ENCODE data around the gene PNPLA3.

Gene PNPLA3

DNA sequence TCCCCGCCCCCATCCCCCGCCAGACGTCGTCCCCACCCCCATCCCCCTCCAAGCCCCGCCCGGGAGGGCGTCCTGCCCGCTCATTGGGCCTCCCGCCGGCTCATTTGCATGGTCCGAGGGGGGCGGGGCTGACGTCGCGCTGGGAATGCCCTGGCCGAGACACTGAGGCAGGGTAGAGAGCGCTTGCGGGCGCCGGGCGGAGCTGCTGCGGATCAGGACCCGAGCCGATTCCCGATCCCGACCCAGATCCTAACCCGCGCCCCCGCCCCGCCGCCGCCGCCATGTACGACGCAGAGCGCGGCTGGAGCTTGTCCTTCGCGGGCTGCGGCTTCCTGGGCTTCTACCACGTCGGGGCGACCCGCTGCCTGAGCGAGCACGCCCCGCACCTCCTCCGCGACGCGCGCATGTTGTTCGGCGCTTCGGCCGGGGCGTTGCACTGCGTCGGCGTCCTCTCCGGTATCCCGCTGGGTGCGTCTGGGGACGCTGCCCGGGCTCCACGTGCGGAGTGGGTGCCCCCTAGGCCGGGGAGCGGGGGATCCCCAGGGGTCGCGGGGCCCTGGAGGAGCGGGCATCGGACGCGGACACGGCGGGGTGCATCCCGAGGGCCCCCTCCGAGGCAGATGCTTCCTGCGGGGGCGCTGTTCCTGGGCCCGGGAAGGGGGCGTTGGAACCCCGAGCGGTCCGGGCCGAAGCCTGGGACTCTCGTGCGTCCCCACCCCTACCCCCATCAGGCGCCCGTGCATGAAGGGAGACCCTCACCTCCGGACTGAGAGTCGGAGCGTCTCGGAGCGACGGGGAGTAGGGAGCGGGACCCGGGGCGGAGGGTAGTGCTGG lies at the start of gene PNPLA3:
PNPLA3 (plus strand) TSS at position 175 of the 834 bp plus-strand sequence; CDS start at position 282, 107 bp downstream.
- Histone ChIP-seq H3K4me1 (peaks cover 15% of the 10 kb centered on the region), H3K27me3 (ENCODE audit: low read depth) (no peaks in the 10 kb centered on the region), H3K36me3 (replicated peaks) (peaks cover 2% of the 10 kb centered on the region; the same call in 1 of the 2 replicates), H3K9me3 (no peaks in the 10 kb centered on the region), H3K4me3 (peak within 1 kb of the TSS; percentile 63)
- DNase-seq (ENCODE audit: low spot score in 2 of 2): peak; percentile 78 to 97
- in situ Hi-C loops (cut with MboI; ENCODE audit: low sequenced_read_pairs): no loop called here

DNA sequence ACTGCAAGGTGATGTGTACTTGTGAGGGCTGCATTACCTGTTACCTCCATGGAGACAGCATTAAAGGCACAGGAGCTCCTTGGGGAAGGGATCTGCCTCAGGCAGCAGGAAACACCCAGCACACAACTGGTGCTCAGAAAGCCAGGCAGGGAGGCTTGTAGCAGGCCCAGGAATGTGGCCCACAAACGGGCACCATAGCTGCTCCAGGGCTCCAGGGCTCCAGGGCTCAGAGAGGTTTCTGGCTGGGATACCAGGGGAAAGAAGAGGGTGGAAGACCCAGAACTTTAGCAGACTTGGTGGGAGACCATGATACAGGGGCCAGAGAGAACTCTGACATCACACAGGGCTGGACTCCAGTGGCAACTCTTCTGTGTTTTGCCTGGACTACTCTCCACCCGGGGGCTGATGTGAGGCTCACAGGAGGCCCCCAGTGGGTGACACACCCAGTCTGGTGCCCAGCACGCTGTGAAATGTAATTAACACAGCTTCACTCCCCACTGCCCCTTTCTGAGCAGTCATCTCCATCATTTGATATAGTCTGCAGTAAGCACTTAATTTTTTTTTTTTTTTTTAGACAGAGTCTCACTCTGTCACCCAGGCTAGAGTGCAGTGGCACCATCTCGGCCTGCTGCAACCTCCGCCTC lies 46.6 kb upstream of the PNPLA3 start:
- Histone ChIP-seq H3K27me3 (ENCODE audit: low read depth) (no peaks in the 10 kb centered on the region; the same call in none of the 2 replicates), H3K9me3 (no peaks in the 10 kb centered on the region), H3K4me1 (no peaks in the 10 kb centered on the region), H3K36me3 (replicated peaks) (no peaks in the 10 kb centered on the region), H3K4me3 (no peak overlapping the region)
- DNase-seq (ENCODE audit: low spot score in 2 of 2): no peak
- in situ Hi-C loops (cut with MboI; ENCODE audit: low sequenced_read_pairs): no loop called here

GRCh38 chr22:43878079-43878795 lies 45.4 kb upstream of the PNPLA3 start:
- no peak overlapping the region for H3K4me3 ChIP-seq
- no peaks in the 10 kb centered on the region for H3K4me1 ChIP-seq
- H3K36me3 ChIP-seq (replicated peaks): no peaks in the 10 kb centered on the region
- H3K9me3 ChIP-seq: no peaks in the 10 kb centered on the region
- H3K27me3 ChIP-seq (ENCODE audit: low read depth): no peaks in the 10 kb centered on the region; the same call in none of the 2 replicates
- no peak for DNase-seq (ENCODE audit: low spot score in 2 of 2)
- in situ Hi-C loops (cut with MboI; ENCODE audit: low sequenced_read_pairs): no loop called here

GRCh38 chr22:43878831-43879550 lies 44.6 kb upstream of the PNPLA3 start:
- no peak for DNase-seq (ENCODE audit: low spot score in 2 of 2)
- no peaks in the 10 kb centered on the region for H3K4me1 ChIP-seq
- in situ Hi-C loops (cut with MboI; ENCODE audit: low sequenced_read_pairs): no loop called here
- H3K4me3 ChIP-seq: no peak overlapping the region
- no peaks in the 10 kb centered on the region for H3K9me3 ChIP-seq
- no peaks in the 10 kb centered on the region for H3K36me3 ChIP-seq (replicated peaks)
- no peaks in the 10 kb centered on the region; the same call in none of the 2 replicates for H3K27me3 ChIP-seq (ENCODE audit: low read depth)

- in situ Hi-C loops (cut with MboI; ENCODE audit: low sequenced_read_pairs): no loop called here
- Histone ChIP-seq H3K4me1 (no peaks in the 10 kb centered on the region), H3K27me3 (ENCODE audit: low read depth) (no peaks in the 10 kb centered on the region; the same call in none of the 2 replicates), H3K4me3 (no peak overlapping the region), H3K9me3 (no peaks in the 10 kb centered on the region), H3K36me3 (replicated peaks) (no peaks in the 10 kb centered on the region)
- DNase-seq (ENCODE audit: low spot score in 2 of 2): no peak
Measured at GRCh38 chr22:43879901-43880540, 43.6 kb upstream of the PNPLA3 start.

- in situ Hi-C loops (cut with MboI; ENCODE audit: low sequenced_read_pairs): no loop called here
- no peaks in the 10 kb centered on the region for H3K36me3 ChIP-seq (replicated peaks)
- DNase-seq (ENCODE audit: low spot score in 2 of 2): no peak
- H3K4me3 ChIP-seq: no peak overlapping the region
- no peaks in the 10 kb centered on the region; the same call in none of the 2 replicates for H3K27me3 ChIP-seq (ENCODE audit: low read depth)
- no peaks in the 10 kb centered on the region for H3K4me1 ChIP-seq
- no peaks in the 10 kb centered on the region for H3K9me3 ChIP-seq
Measured at GRCh38 chr22:43880541-43880991, 43.0 kb upstream of the PNPLA3 start.

GRCh38 chr22:43881091-43882061 lies 42.2 kb upstream of the PNPLA3 start:
- Histone ChIP-seq H3K36me3 (replicated peaks) (no peaks in the 10 kb centered on the region), H3K4me1 (no peaks in the 10 kb centered on the region), H3K9me3 (no peaks in the 10 kb centered on the region), H3K27me3 (ENCODE audit: low read depth) (no peaks in the 10 kb centered on the region; the same call in none of the 2 replicates), H3K4me3 (no peak overlapping the region)
- in situ Hi-C loops (cut with MboI; ENCODE audit: low sequenced_read_pairs): no loop called here
- DNase-seq (ENCODE audit: low spot score in 2 of 2): no peak

DNA sequence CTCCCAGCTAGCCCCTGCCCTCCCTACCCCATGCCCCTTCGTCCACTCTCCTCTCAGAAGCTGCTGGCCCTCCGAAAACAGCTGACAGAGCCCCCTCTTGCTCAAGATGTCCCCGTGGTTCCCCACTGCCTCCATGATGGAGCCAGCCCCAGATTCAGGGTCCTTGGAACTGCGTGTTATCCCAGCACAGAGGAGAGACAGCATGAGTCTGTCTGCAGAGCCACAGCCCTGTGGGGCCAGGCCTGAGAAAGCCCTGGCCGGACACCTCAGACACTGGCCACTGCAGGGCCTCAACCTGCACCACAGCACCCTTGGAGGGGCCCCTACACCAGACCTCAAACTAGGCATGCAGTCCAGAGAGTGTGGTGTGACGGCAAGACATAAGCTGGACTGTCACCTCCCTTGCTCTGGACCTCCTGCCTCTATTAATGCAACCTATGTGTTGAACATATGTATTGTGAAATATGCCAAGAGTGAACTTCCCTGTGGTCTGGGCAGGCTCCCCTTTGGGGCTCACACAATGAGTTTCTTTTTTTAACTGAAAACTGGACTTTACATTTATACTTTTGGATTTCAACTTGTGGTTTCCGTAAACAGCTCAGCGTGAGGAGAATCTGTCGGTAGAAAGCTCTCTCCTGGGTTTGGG lies 41.4 kb upstream of the PNPLA3 start:
- Histone ChIP-seq H3K27me3 (ENCODE audit: low read depth) (no peaks in the 10 kb centered on the region), H3K4me3 (no peak overlapping the region), H3K4me1 (no peaks in the 10 kb centered on the region), H3K36me3 (replicated peaks) (no peaks in the 10 kb centered on the region), H3K9me3 (no peaks in the 10 kb centered on the region)
- in situ Hi-C loops (cut with MboI; ENCODE audit: low sequenced_read_pairs): no loop called here
- no peak for DNase-seq (ENCODE audit: low spot score in 2 of 2)

DNA sequence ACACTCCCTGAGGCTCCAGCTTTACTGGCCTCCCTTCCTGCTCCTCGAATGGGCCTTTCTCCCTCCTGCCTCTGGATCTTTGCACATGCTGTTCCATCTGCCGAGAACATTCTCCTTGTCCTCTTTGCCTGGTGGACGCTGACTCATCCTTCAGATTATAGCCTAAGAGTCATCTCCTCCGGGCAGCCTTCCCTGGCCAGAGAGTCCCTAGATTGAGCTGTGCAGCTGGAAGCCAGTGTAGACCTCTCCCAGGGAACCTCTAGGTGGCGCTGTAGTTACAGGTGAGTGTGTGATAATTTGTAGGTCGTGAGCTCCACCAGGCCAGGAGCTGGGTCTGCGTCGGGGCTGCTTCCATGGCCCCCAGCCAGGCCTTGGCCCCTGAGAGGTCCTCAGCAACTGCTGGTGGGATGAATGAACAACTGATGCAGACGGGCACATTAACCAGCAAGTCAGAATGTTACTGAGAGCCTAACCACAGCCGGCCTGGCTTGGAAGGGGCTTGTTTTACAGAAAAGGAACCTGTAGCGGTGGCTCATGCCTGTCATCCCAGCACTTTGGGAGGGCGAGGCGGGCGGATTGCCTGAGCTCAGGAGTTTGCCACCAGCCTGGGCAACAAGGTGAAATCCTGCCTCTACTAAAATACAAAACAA lies 40.5 kb upstream of the PNPLA3 start:
- H3K4me1 ChIP-seq: no peaks in the 10 kb centered on the region
- peak; percentile 50 to 80 for DNase-seq (ENCODE audit: low spot score in 2 of 2)
- in situ Hi-C loops (cut with MboI; ENCODE audit: low sequenced_read_pairs): no loop called here
- no peak overlapping the region for H3K4me3 ChIP-seq
- H3K36me3 ChIP-seq (replicated peaks): no peaks in the 10 kb centered on the region
- no peaks in the 10 kb centered on the region for H3K27me3 ChIP-seq (ENCODE audit: low read depth)
- H3K9me3 ChIP-seq: no peaks in the 10 kb centered on the region

DNA sequence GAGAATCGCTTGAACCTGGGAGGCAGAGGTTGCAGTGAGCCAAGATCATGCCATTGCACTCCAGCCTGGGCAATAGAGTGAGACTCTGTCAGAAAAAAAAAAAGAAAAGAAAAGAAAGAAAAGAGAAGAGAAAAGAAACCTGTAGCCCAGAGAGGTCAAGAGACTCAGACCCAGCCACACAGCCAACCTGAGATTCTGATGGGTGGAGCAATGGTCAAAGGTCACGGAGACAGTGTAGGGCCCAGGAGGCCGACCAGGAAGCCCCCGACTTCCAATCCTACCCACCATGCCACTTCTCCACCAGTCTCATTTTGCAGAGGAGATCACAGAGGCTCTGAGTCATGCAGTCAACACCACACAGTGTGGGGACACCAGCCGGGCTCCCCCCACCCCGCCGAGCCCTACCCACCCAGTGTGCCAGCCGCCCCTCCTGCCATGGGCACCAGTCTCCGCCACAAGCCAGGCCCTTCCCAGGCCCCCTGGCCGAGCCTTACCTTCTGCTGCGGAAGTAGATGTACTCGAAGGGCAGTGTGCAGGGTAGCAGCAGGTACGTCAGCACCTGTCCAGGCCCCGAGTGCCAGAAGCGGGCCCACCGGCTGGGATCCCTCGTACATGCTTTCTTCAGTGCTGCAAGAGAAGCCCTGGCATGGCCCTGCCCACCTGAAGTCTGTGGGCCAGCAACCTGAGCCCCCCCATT lies 39.7 kb upstream of the PNPLA3 start:
- no peaks in the 10 kb centered on the region for H3K36me3 ChIP-seq (replicated peaks)
- no peak for DNase-seq (ENCODE audit: low spot score in 2 of 2)
- no peaks in the 10 kb centered on the region for H3K9me3 ChIP-seq
- H3K4me3 ChIP-seq: no peak overlapping the region
- no peaks in the 10 kb centered on the region for H3K27me3 ChIP-seq (ENCODE audit: low read depth)
- in situ Hi-C loops (cut with MboI; ENCODE audit: low sequenced_read_pairs): no loop called here
- H3K4me1 ChIP-seq: no peaks in the 10 kb centered on the region
